ENCODE results near the gene TFCP2L1.

- TF ChIP-seq EZH2 (IDR thresholded peaks at IDR 0.05) (no peak), POLR2AphosphoS5 (IDR thresholded peaks at IDR 0.05; ENCODE audit: borderline replicate concordance, low read depth, low read length) (no peak)
Measured at GRCh38 chr2:121263996-121264715, 20.8 kb downstream of the TFCP2L1 start.

Data from SK-N-MC (cell line).